CD4-positive, alpha-beta T cell treated with Interleukin-6 at 100 ng/mL for 8 hours (primary cell): Measurements from ENCODE around the gene PRKCI.
"Not testable (repeated sequence)": the region's sequence is repeated elsewhere in the genome, so short reads cannot be mapped to it uniquely, and the experiment has no call there.

ENCODE experiments used
- DNase-seq: peaks from one replicate; pipeline ENCODE4 v3.0.0-alpha.2; 2020; ENCODE audit warnings: mixed read lengths, low spot score

The PRKCI gene

DNA sequence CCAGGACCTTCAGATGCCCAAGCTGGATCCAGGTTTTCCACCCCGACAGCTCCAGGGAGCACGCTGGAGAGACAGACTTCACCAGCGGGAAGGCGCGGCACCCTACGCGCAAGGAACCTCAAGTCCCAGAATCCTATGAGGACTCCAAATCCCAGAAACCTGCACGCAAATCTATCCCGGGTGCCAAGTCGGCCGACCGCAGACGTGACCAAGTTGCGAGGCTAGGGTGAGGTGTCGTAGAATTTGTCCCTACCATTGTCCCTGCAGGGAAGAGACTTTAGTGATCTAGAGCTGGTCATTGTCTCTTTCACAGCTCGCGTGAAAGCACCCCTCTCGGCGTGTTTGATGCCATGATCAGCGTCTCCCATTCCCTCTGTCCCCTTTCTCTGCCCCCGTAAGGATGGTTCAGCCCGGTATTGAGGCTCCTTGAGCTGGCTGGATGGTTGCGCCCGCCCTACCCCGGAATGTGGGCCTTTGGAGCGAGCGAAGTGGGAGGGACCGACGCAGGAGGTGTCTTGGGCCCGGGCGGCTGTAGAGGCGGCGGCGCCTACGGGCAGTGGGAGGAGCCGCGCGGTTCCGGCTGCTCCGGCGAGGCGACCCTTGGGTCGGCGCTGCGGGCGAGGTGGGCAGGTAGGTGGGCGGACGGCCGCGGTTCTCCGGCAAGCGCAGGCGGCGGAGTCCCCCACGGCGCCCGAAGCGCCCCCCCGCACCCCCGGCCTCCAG is at the start of gene PRKCI:
Gene PRKCI (plus strand): TSS at position 501 of the 723 bp plus-strand sequence. CDS start 246 bp downstream, outside the sequence.
- DNase-seq: peak; percentile 92

DNA sequence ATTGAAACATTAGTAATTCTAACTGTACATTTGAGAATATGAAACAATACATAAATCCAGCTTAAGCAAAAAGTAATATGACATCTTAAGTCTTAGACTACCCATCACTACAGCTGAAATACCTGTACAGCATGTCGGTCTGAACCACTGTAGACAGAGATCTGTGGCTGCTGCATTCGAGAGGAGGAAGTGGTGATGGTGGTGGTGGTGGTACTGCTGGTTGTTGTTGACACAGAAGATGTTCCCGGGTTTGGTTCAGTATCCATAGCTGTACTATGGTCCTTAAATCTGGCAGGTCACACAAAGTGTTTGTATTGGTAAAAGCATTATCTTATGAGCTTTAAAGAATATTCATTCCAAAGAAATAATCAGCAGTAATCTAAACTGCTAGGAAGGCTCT is 43.6 kb upstream of the PRKCI start:
- peak; percentile 63 for DNase-seq

DNA sequence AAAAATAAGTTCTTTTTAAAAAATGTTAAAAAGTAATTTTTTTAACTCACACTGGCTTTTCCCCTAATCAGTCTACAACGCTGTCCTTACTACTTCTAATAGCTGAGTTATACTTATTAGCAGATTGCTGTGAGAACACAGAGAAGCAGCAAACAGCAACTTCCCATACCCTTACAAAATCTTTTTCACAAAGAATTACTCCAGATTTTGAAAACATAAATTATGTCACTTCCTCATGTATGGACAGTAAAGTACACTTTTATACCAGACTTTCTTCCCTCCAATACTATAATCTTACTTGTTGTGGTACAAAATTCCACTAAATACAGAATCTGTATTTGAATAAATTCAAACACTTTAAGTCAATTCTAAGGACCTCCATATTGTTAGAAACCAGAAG is 42.8 kb upstream of the PRKCI start:
- DNase-seq: no peak

- no peak for DNase-seq
These were observed 41.9 kb upstream of the PRKCI start for GRCh38 chr3:170180079-170180907.

- peak; percentile 92 for DNase-seq
These were observed 41.0 kb upstream of the PRKCI start, which contains the start of gene PHC3 for GRCh38 chr3:170180908-170181885. Gene PHC3, minus strand, starts transcription at chr3:170181733. Its CDS starts 18 bp downstream, at chr3:170181715.

DNA sequence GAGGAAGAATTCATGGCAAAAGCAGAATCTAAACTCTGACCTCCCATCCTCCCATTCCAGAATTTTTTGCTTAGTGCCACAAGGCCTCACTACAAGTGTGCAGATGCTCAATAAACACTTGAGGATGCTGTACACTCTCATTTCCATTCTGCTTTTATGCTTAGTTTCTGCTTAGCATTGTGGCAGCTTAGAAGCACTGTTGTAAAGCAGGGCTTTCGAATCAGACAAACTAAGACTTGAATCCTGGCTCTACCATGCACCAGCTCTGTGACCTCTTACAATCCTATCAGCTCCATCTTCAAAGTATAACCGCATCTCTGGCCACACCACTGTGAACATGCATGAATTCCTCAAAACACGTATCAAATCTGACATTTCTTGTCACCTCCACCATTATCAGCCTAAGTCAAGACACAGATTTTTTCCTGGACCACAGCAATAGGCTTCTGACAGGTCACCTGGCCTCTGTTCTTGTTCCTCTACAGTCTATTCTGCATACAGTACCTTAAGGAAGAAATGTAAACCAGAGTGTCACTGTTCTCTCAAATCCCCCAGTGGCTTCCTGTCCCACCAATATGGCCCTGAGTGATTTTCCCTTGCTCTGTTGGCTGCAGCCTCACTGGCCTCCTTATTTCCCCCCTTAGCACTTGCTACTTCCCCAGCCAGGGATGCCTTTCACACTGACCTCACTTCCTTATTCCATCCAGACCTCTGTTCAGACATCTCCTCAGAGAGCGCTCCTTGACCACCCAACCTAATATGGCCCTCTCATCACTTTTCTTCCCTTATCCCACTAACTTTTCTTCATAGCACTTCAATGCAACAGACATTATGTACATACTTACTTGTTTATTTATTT is 32.6 kb upstream of the PRKCI start:
- DNase-seq: no peak

DNA sequence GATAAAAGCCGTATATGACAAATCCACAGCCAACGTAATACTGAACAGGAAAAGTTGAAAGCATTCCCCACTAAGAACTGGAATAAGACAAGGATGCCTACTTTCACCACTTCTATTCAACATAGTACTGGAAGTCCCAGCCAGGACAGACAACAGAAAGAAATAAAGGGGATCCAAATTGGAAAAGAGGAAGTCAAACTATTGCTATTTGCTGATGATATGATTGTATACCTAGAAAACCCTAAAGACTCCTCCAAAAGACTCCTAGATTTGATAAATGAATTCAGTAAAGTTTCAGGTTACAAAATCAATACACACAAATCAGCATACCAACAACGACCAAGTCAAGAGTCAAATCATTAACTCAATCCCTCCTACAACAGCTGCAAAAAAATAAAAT is 26.5 kb upstream of the PRKCI start:
- DNase-seq: not testable (repeated sequence)

- DNase-seq: no peak
These were observed 25.4 kb upstream of the PRKCI start for GRCh38 chr3:170196833-170197232.

DNA sequence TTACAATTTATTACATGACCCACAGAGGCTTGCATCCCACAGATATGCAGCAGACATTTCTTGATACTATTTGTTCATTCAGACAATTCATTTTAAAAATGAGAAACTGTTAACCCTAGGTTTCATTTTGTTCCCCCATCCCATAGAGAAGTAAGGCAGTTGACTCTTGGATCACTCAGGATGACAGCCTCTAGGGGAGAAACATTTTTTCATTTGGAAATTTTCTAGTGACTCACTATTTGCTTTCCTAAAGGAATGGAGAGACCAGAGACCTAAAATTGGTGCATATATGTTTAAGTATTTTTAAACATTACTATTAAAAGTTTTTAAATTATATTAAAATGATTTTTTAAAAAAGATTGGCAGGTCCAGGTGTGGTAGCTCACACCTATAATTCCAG is 21.2 kb upstream of the PRKCI start:
- DNase-seq: no peak

DNA sequence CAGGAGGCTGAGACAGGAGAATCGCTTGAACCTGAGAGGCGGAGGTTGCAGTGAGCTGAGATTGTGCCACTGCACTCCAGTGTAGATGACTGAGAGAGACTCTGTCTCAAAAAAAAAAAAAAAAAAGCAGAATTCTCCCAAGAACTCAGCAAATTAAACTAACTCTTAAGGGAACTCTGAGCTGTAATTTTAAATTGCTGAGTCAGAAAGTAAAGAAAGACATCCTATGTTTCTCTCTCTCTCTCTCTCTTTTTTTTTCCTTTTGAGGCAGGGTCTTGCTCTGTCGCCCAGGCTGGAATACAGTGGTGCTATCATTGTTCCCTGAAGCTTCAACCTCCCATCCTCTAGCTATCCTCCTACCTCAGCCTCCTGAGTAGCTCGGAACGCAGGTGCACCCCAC is 20.7 kb upstream of the PRKCI start:
- no peak for DNase-seq

- DNase-seq: no peak
These were observed 18.8 kb upstream of the PRKCI start for GRCh38 chr3:170203457-170203856.

- DNase-seq: no peak
These were observed 18.2 kb upstream of the PRKCI start for GRCh38 chr3:170204023-170204472.

- no peak for DNase-seq
These were observed 17.7 kb upstream of the PRKCI start for GRCh38 chr3:170204509-170204908.

DNA sequence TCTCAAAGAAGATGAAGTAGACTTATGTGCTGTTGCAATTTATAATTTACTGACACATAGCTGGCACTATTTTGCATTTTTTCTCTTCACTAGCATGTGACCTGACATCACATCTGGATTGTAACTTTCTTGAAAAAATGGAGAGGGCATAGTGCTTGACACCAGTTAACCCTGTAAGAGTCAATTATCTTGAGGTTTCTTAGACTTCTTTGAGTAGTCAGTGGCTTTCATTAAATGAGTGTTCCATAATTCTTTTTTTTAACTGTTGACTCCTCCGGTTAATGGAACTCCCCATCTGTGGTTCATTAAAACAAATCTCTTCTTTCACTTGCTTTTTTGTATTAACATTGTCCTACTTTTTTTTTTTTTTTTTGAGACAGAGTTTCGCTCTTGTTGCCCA is 16.9 kb upstream of the PRKCI start:
- no peak for DNase-seq

DNA sequence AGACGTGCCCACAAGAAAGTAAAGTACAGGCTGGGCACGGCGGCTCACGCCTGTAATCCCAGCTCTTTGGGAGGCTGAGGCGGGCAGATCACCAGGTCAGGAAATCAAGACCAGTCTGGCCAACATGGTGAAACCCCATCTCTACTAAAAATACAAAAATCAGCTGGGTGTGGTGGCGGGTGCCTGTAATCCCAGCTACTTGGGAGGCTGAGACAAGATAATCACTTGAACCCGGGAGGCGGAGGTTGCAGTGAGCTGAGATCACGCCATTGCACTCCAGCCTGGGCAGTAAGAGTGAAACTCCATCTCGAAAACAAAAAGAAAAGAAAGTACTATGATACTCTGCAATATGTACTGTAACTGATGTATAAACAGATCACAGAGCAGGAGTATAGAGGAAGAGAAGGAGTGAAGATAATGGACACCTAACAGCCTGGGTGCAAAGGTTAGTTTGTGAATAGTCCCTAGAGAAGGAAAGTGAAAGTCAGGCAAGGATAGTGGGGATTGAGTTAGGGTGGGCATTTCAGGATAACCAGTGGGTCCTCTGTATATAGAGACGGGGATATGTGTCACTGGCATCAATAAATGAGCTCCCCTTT is 16.0 kb upstream of the PRKCI start:
- not testable (repeated sequence) for DNase-seq

DNA sequence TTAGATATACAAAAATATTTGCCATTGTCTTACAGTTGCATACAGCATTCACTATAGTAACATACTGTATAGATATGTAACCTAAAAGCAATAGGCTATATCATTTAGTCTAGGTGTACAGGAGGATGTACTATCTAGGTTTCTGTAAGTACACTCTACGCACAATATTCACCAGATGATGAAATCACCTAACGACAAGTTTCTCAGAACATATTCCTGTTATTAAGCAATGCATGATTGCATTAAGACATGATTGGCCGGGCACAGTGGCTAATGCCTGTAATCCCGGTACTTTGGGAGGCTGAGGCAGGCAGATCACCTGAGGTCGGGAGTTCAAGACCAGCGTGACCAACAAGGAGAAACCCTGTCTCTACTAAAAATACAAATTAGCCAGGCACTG is 14.5 kb upstream of the PRKCI start:
- no peak for DNase-seq

GRCh38 chr3:170211668-170212067 is 10.6 kb upstream of the PRKCI start:
- no peak for DNase-seq

- DNase-seq: no peak
These were observed 2.4 kb upstream of the PRKCI start for GRCh38 chr3:170219850-170220249.

GRCh38 chr3:170220871-170221270 is 1.4 kb upstream of the PRKCI start:
- DNase-seq: no peak
